Body of pancreas (tissue), 4 donors: ENCODE results near the gene AMPD3. TPM values are rescaled to one million over a fixed set of nuclear protein-coding genes. Genes with fewer than 3 reads are reported as not detected.
A peak's percentile ranks its signal among the peaks of the same experiment; 100 is the strongest.
"Not testable (repeated sequence)": the region's sequence is repeated elsewhere in the genome, so short reads cannot be mapped to it uniquely, and the experiment has no call there.

Experiments used
- ATAC-seq: fragments of 150-250 bp; one replicate; pipeline ENCODE4 v1.9.1; 2016
- DNase-seq, 4 donors: peaks; one replicate each; pipeline ENCODE4 v3.0.0-alpha.2; 2019
- H3K27ac ChIP-seq, 4 donors: fragments of 200-600 bp; sonication (generic); 1 replicate in 3 of 4; 2 replicates in 1 of 4; pipeline versions ENCODE4 v1.5.1 to v1.6.1; 2016 to 2019; ENCODE audit warnings: mild to moderate bottlenecking in 1 of 4, mixed read lengths in 1 of 4, moderate library complexity in 1 of 4
- H3K27me3 ChIP-seq, 2 donors: fragments of 200-600 bp; sonication (generic); one replicate each; pipeline ENCODE4 v1.6.0; 2016; ENCODE audit warnings: mild to moderate bottlenecking in 1 of 2
- H3K36me3 ChIP-seq, 2 donors: fragments of 200-600 bp; sonication (generic); replicated peaks in 1 of 2; 2 replicates each; pipeline ENCODE4 v1.5.1; 2016; ENCODE audit warnings: low read depth in 2 of 2; ENCODE audit not compliant: insufficient read depth in 1 of 2
- H3K4me1 ChIP-seq: fragments of 200-600 bp; sonication (generic); one replicate; pipeline ENCODE4 v1.6.0; 2016
- H3K4me3 ChIP-seq, 2 donors: fragments of 200-600 bp; sonication (generic); 1 replicate in 1 of 2; 2 replicates in 1 of 2; pipeline ENCODE4 v1.5.1; 2016 to 2019
- H3K9me3 ChIP-seq, 3 donors: fragments of 200-600 bp; sonication (generic); 1 replicate in 2 of 3; 2 replicates in 1 of 3; pipeline ENCODE4 v1.5.1; 2016
- CTCF ChIP-seq, 7 experiments: fragments of 450-650 bp in 4 of 7; fragments of 200-600 bp in 3 of 7; sonication (generic) in 3 of 7; IDR thresholded peaks; one replicate each; pipeline ENCODE4 v1.5.1; 2016 to 2019; ENCODE audit warnings: antibody characterized with exemption in 7 of 7
- POLR2A ChIP-seq, 3 donors: fragments of 450-650 bp; IDR thresholded peaks; one replicate each; pipeline ENCODE4 v1.6.1; 2016; ENCODE audit warnings: antibody characterized with exemption in 3 of 3, mild to moderate bottlenecking in 2 of 3
- WGBS, 2 donors: methylation state at CpG; one replicate each; pipeline ENCODE4 v1.1.5; 2017; 5-methylcytosine and 5-hydroxymethylcytosine counted together
- intact Hi-C: fragments of 100-400 bp; cut with DNase I; formaldehyde crosslinking; loops from one replicate; pipeline ENCODE4 v1.15.1; 2023
- total RNA-seq, 2 donors: library from RNA; depleted of rRNA; stranded (reverse); fragments of >200 nt; gene quantifications; one replicate each; pipeline ENCODE4 v1.1.0, GENCODE V29; 2016

AMPD3 gene
- total RNA-seq, 2 donors from 2014 or later = 3.6 to 9.9 TPM

GRCh38 chr11:10436224-10436623 is 18.8 kb upstream of the AMPD3 start:
- DNase-seq (no peak), ATAC-seq (no peak)
- no peaks in the 10 kb centered on the region for H3K36me3 ChIP-seq
- peak overlapping the region in 1 of 4 donors; percentile 31 for H3K27ac ChIP-seq
- H3K27me3 ChIP-seq = no peaks in the 10 kb centered on the region
- TF ChIP-seq POLR2A (IDR thresholded peaks at IDR 0.05) (no peak), CTCF (IDR thresholded peaks at IDR 0.05) (no peak)
- intact Hi-C loops = no loop called here
- H3K4me1 ChIP-seq = no peaks in the 10 kb centered on the region
- H3K9me3 ChIP-seq = no peaks in the 10 kb centered on the region
- WGBS, 2 donors = 71 to 73% methylated on average over 1 of the region's 1 CpG
- H3K4me3 ChIP-seq = no peak overlapping the region

GRCh38 chr11:10436683-10437082 is 18.4 kb upstream of the AMPD3 start:
- H3K27ac ChIP-seq = peak overlapping the region in 1 of 4 donors; percentile 31
- 44 to 56% methylated on average over 1 of the region's 1 CpG for WGBS, 2 donors
- H3K4me3 ChIP-seq, DNase-seq, H3K27me3 ChIP-seq, H3K36me3 ChIP-seq, H3K9me3 ChIP-seq, H3K4me1 ChIP-seq, ATAC-seq, intact Hi-C loops: not testable (repeated sequence)

- Histone ChIP-seq H3K4me3 (no peak overlapping the region), H3K27me3 (no peaks in the 10 kb centered on the region), H3K27ac (no peak overlapping the region), H3K4me1 (no peaks in the 10 kb centered on the region), H3K9me3 (no peaks in the 10 kb centered on the region), H3K36me3 (no peaks in the 10 kb centered on the region)
- intact Hi-C loops = no loop called here
- ATAC-seq (no peak), DNase-seq (no peak)
- TF ChIP-seq CTCF (IDR thresholded peaks at IDR 0.05) (no peak), POLR2A (IDR thresholded peaks at IDR 0.05) (no peak)
Measured at GRCh38 chr11:10438458-10438857, 16.6 kb upstream of the AMPD3 start.

GRCh38 chr11:10439351-10439750 is 15.7 kb upstream of the AMPD3 start:
- H3K36me3 ChIP-seq = no peaks in the 10 kb centered on the region
- TF ChIP-seq POLR2A (IDR thresholded peaks at IDR 0.05) (no peak), CTCF (IDR thresholded peaks at IDR 0.05) (no peak)
- intact Hi-C loops = no loop called here
- H3K4me1 ChIP-seq = no peaks in the 10 kb centered on the region
- no peak for DNase-seq
- no peak for ATAC-seq
- H3K27me3 ChIP-seq = no peaks in the 10 kb centered on the region
- no peak overlapping the region for H3K4me3 ChIP-seq
- no peaks in the 10 kb centered on the region for H3K9me3 ChIP-seq
- no peak overlapping the region for H3K27ac ChIP-seq
- WGBS, 2 donors = 86 to 87% methylated on average over 2 of the region's 2 CpGs

GRCh38 chr11:10439924-10440323 is 15.1 kb upstream of the AMPD3 start:
- no peaks in the 10 kb centered on the region for H3K36me3 ChIP-seq
- no peak for ATAC-seq

More at GRCh38 chr11:10439924-10440323, 15.1 kb upstream of the AMPD3 start:
- DNase-seq = no peak
- no peak overlapping the region for H3K4me3 ChIP-seq
- no peaks in the 10 kb centered on the region for H3K9me3 ChIP-seq
- no peak for TF ChIP-seq CTCF (IDR thresholded peaks at IDR 0.05)
- TF ChIP-seq POLR2A (IDR thresholded peaks at IDR 0.05) = no peak
- 88 to 97% methylated on average over 6 of the region's 6 CpGs for WGBS, 2 donors
- H3K27me3 ChIP-seq = no peaks in the 10 kb centered on the region
- no peaks in the 10 kb centered on the region for H3K4me1 ChIP-seq
- intact Hi-C loops = no loop called here
- H3K27ac ChIP-seq = no peak overlapping the region
